ENCODE data around the gene NUS1. TPM values are rescaled to one million over a fixed set of nuclear protein-coding genes. Genes with fewer than 3 reads are reported as not detected.
"Not testable (repeated sequence)": the region's sequence is repeated elsewhere in the genome, so short reads cannot be mapped to it uniquely, and the experiment has no call there.

The NUS1 gene
- total and polyA plus RNA-seq, 7 donors: 8.4 to 25.4 (median 14.7) TPM

DNA sequence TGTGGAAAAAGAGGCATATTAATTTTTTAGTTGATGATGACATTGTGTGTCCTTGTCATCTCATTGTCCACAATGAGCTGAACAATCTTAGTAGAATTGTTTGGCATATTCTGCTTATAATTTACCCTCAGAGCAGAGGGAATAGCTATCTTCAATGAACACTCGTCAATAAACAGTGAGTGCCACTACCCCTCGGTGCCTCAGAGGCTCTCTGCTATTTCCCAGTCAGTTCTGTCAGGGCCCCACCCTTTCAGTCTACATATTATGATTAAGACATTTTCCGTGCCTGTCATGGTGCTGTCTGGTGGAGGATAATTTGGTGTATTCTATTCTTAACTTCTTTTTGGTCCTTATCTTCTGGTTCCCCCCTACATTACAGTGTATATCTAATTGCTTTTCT is 31.2 kb downstream of the NUS1 start:
- TF ChIP-seq, protein P1, sequence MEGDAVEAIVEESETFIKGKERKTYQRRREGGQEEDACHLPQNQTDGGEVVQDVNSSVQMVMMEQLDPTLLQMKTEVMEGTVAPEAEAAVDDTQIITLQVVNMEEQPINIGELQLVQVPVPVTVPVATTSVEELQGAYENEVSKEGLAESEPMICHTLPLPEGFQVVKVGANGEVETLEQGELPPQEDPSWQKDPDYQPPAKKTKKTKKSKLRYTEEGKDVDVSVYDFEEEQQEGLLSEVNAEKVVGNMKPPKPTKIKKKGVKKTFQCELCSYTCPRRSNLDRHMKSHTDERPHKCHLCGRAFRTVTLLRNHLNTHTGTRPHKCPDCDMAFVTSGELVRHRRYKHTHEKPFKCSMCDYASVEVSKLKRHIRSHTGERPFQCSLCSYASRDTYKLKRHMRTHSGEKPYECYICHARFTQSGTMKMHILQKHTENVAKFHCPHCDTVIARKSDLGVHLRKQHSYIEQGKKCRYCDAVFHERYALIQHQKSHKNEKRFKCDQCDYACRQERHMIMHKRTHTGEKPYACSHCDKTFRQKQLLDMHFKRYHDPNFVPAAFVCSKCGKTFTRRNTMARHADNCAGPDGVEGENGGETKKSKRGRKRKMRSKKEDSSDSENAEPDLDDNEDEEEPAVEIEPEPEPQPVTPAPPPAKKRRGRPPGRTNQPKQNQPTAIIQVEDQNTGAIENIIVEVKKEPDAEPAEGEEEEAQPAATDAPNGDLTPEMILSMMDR (IDR thresholded peaks at IDR 0.05): no peak
- no peaks in the 10 kb centered on the region for H3K9me3 ChIP-seq
- no peak overlapping the region for H3K27ac ChIP-seq
- H3K4me1 ChIP-seq: no peaks in the 10 kb centered on the region
- ATAC-seq (no peak), DNase-seq (no peak)
- 70 to 84% (median 71%) methylated on average over 3 of the region's 3 CpGs for WGBS, 3 donors
- intact Hi-C loops (cut with DNase I): no loop called here
- H3K36me3 ChIP-seq (ENCODE audit: insufficient read depth in 1 of 2, low read depth in 1 of 2): peaks cover 6 to 51% of the 10 kb centered on the region in 2 donors
- no peak overlapping the region for H3K4me3 ChIP-seq
- H3K27me3 ChIP-seq (ENCODE audit: insufficient read depth in 3 of 3, low read length in 2 of 3): no peaks in the 10 kb centered on the region

- H3K9me3 ChIP-seq; DNase-seq; H3K4me1 ChIP-seq; H3K27ac ChIP-seq; intact Hi-C loops (cut with DNase I); H3K4me3 ChIP-seq; H3K27me3 ChIP-seq (ENCODE audit: insufficient read depth in 3 of 3, low read length in 2 of 3); ATAC-seq: not testable (repeated sequence)
- peaks cover 2 to 48% of the 10 kb centered on the region in 2 donors for H3K36me3 ChIP-seq (ENCODE audit: insufficient read depth in 1 of 2, low read depth in 1 of 2)
- WGBS, 3 donors: 89 to 91% (median 90%) methylated on average over 6 of the region's 7 CpGs
Observed at GRCh38 chr6:117706936-117707509, 31.8 kb downstream of the NUS1 start.

GRCh38 chr6:117711369-117711768 is 36.1 kb downstream of the NUS1 start:
- ATAC-seq: no peak
- DNase-seq: no peak
- TF ChIP-seq, protein P1 (IDR thresholded peaks at IDR 0.05): peak; percentile 9
- peaks cover 0 to 6% of the 10 kb centered on the region in 2 donors for H3K36me3 ChIP-seq (ENCODE audit: insufficient read depth in 1 of 2, low read depth in 1 of 2)
- no peaks in the 10 kb centered on the region for H3K27me3 ChIP-seq (ENCODE audit: insufficient read depth in 3 of 3, low read length in 2 of 3)
- H3K9me3 ChIP-seq: no peaks in the 10 kb centered on the region
- no peak overlapping the region for H3K27ac ChIP-seq
- H3K4me1 ChIP-seq: no peaks in the 10 kb centered on the region
- H3K4me3 ChIP-seq: no peak overlapping the region
- intact Hi-C loops (cut with DNase I): no loop called here

DNA sequence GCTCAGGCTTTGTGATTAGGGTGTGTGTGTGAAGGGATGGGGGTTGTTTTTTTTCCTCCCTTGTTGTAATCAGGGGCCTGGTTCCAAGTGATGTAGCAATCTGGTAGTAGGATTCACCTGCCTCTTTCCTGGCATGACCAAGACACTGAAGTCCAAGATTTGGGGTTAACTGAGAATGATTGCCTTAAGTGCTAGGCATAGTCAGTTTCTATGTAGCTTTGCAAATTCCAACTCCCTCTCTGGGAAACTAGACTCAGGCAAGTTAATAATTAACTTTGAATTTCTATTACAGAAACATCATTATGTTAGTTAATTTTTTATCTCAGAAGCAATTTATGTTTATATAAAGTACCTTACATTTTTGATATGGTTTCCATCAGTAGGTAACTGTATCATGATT is 43.6 kb downstream of the NUS1 start:
- H3K27me3 ChIP-seq (ENCODE audit: insufficient read depth in 3 of 3, low read length in 2 of 3): no peaks in the 10 kb centered on the region
- intact Hi-C loops (cut with DNase I): no loop called here
- H3K4me1 ChIP-seq: no peaks in the 10 kb centered on the region
- H3K9me3 ChIP-seq: no peaks in the 10 kb centered on the region
- DNase-seq: no peak
- H3K36me3 ChIP-seq (ENCODE audit: insufficient read depth in 1 of 2, low read depth in 1 of 2): no peaks in the 10 kb centered on the region
- TF ChIP-seq, protein P1 (IDR thresholded peaks at IDR 0.05): no peak
- H3K4me3 ChIP-seq: no peak overlapping the region
- H3K27ac ChIP-seq: no peak overlapping the region
- no peak for ATAC-seq

GRCh38 chr6:117721520-117721919 is 46.3 kb downstream of the NUS1 start:
- H3K9me3 ChIP-seq; H3K27ac ChIP-seq; H3K36me3 ChIP-seq (ENCODE audit: insufficient read depth in 1 of 2, low read depth in 1 of 2); H3K4me3 ChIP-seq; H3K4me1 ChIP-seq; intact Hi-C loops (cut with DNase I); ATAC-seq; DNase-seq; H3K27me3 ChIP-seq (ENCODE audit: insufficient read depth in 3 of 3, low read length in 2 of 3): not testable (repeated sequence)
- 93 to 96% (median 94%) methylated on average over 11 to 12 of the region's 12 CpGs for WGBS, 3 donors

GRCh38 chr6:117728626-117729025 is 53.4 kb downstream of the NUS1 start:
- ATAC-seq (no peak), DNase-seq (no peak)
- no peaks in the 10 kb centered on the region for H3K9me3 ChIP-seq
- no peaks in the 10 kb centered on the region for H3K4me1 ChIP-seq
- no peak overlapping the region for H3K27ac ChIP-seq
- 91 to 96% (median 94%) methylated on average over 1 of the region's 1 CpG for WGBS, 3 donors
- TF ChIP-seq, protein P1 (IDR thresholded peaks at IDR 0.05): no peak
- H3K4me3 ChIP-seq: no peak overlapping the region
- H3K36me3 ChIP-seq (ENCODE audit: insufficient read depth in 1 of 2, low read depth in 1 of 2): no peaks in the 10 kb centered on the region
- H3K27me3 ChIP-seq (ENCODE audit: insufficient read depth in 3 of 3, low read length in 2 of 3): no peaks in the 10 kb centered on the region
- intact Hi-C loops (cut with DNase I): no loop called here
